Esophagus squamous epithelium (tissue), 4 donors: ENCODE data around the gene HLCS.

Experiments
- CTCF ChIP-seq, 6 experiments: fragments of 450-650 bp in 4 of 6; fragments of 200-600 bp in 2 of 6; sonication (generic) in 2 of 6; IDR thresholded peaks; one replicate each; pipeline ENCODE4 v1.5.1; 2016 to 2019; ENCODE audit warnings: antibody characterized with exemption in 6 of 6, mild to moderate bottlenecking in 4 of 6, moderate library complexity in 4 of 6
- POLR2A ChIP-seq, 4 donors: fragments of 450-650 bp; IDR thresholded peaks; one replicate each; pipeline ENCODE4 v1.6.1; 2017; ENCODE audit warnings: antibody characterized with exemption in 4 of 4, mild to moderate bottlenecking in 4 of 4, moderate library complexity in 3 of 4

GRCh38 chr21:36756527-36756926, 209.9 kb downstream of the HLCS start:
- no peak for TF ChIP-seq CTCF (IDR thresholded peaks at IDR 0.05)
- no peak for TF ChIP-seq POLR2A (IDR thresholded peaks at IDR 0.05)
